Breast epithelium (tissue), 3 donors: Measurements from ENCODE around the gene HAT1.

Experiments used
- POLR2A ChIP-seq: fragments of 450-650 bp; IDR thresholded peaks from one replicate; pipeline ENCODE4 v1.6.1; 2016; ENCODE audit warnings: antibody characterized with exemption, mild to moderate bottlenecking, moderate library complexity
- POLR2AphosphoS5 ChIP-seq, 3 donors: sonication (generic); formaldehyde crosslinking; IDR thresholded peaks; one replicate each; pipeline ENCODE4 v1.6.1; 2017; ENCODE audit warnings: antibody characterized with exemption in 3 of 3
- TF ChIP-seq, protein P1 (sequence below), 3 donors: fragments of 450-650 bp; IDR thresholded peaks; one replicate each; pipeline ENCODE4 v1.5.1; 2016 to 2017; ENCODE audit warnings: antibody characterized with exemption in 3 of 3, mild to moderate bottlenecking in 3 of 3, moderate library complexity in 3 of 3

DNA sequence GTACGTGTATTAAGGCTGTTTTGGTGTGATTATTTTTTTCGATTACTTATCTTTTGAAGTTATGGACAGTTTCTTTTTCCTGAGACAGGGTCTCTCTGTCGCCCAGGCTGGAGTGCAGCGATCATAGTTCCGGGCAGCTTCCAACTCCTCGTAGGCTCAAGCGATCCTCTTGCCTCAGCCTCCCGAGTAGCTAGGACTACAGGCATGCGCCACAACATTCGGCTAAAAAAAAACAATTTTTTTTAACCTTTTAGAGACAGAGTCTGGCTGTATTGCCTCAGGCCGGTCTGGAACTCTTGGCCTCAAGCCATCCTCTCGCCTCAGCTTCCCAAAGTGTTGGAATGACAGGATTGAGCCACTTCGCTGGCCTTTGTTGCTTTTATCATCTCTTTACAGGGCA, 945 bp downstream of the HAT1 start:
- TF ChIP-seq, protein P1, sequence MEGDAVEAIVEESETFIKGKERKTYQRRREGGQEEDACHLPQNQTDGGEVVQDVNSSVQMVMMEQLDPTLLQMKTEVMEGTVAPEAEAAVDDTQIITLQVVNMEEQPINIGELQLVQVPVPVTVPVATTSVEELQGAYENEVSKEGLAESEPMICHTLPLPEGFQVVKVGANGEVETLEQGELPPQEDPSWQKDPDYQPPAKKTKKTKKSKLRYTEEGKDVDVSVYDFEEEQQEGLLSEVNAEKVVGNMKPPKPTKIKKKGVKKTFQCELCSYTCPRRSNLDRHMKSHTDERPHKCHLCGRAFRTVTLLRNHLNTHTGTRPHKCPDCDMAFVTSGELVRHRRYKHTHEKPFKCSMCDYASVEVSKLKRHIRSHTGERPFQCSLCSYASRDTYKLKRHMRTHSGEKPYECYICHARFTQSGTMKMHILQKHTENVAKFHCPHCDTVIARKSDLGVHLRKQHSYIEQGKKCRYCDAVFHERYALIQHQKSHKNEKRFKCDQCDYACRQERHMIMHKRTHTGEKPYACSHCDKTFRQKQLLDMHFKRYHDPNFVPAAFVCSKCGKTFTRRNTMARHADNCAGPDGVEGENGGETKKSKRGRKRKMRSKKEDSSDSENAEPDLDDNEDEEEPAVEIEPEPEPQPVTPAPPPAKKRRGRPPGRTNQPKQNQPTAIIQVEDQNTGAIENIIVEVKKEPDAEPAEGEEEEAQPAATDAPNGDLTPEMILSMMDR (IDR thresholded peaks at IDR 0.05): no peak
- TF ChIP-seq POLR2A (no peak), POLR2AphosphoS5 (IDR thresholded peaks at IDR 0.05) (no peak)
